ENCODE data around the gene COLEC12. TPM values are rescaled to one million over a fixed set of nuclear protein-coding genes. Genes with fewer than 3 reads are reported as not detected.

COLEC12 gene
- total RNA-seq, 2 donors from 2014 or later, result 23.0 to 54.9 TPM

DNA sequence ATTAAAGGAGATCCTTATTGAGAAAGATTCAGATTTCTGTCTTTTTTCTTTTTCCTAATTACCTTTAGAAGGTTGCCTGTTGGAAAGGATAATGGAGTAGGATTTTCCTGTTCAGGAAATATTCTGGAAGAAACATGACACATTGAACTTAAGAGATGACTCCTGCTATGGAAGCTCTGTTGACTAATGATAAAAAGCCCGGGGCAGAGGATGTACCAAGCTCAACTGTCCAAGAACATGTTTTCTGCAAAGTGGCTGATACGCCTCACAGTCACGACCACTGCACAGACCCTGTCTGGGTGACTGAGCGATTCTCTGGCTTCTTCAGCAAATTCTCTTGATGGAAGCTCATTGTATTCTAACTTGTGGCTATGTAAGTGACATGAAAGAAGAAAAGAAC, 146.5 kb downstream of the COLEC12 start:
- intact Hi-C loops (cut with DNase I), result no loop called here
- DNase-seq (ENCODE audit: low spot score), result no peak

- no peak for DNase-seq (ENCODE audit: low spot score)
- intact Hi-C loops (cut with DNase I), result no loop called here
Measured at GRCh38 chr18:352438-352837, 148.1 kb downstream of the COLEC12 start.

DNA sequence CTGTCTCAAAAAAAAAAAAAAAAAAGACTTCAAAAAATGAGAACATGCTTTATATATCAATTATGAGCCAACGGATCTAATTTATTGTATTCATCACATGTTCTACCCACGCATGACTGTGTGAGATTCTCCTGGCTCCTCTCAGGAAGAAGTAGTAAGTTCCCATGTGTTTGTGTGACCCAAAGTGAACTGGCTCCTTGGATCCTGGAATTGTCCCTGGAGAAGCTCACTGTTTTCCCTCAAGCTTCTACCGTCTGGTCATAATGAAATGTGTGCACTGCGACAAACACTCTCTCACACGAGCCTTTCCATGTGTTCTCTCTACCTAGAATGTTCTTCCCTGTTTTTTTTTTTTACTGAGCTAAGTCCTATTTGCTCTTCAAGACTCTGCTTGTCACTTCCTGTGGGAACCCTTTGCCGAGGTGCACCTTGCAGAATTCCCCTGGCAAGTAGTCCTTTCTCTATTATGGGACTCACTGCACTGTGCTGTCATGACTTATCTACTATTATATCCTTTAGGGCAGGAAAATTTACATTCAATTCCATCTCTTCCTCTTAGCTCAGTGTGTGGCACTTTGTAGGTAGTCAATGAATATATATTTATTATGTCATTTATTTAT, 149.4 kb downstream of the COLEC12 start:
- intact Hi-C loops (cut with DNase I), result no loop called here

DNA sequence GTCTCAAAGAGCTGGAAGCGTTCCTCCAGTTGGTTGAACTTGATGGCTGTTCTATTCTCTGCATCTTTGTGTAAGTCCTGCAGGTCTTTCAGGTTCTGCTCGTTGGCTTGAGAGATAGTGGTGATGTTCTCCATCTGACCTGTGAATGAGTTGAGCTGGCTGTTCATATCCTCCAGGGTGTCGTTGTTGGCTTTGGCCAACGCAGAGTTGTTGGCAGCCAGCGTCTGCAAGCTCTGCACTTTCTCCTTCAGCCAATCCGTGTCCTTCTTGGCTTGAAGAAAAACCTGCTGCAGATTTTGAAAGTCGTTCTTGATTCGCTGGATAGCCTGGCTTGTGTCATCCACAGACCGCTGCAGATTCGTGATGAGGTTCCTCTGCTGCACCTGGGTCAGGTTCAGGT, 153.9 kb downstream of the COLEC12 start:
- intact Hi-C loops (cut with DNase I), result no loop called here
- no peak for DNase-seq (ENCODE audit: low spot score)

More for the DNA sequence above, 149.4 kb downstream of the COLEC12 start:
- no peak for DNase-seq (ENCODE audit: low spot score)

- DNase-seq (ENCODE audit: low spot score), result no peak
- intact Hi-C loops (cut with DNase I), result no loop called here
Measured at GRCh38 chr18:341102-341501, 159.4 kb downstream of the COLEC12 start.

DNA sequence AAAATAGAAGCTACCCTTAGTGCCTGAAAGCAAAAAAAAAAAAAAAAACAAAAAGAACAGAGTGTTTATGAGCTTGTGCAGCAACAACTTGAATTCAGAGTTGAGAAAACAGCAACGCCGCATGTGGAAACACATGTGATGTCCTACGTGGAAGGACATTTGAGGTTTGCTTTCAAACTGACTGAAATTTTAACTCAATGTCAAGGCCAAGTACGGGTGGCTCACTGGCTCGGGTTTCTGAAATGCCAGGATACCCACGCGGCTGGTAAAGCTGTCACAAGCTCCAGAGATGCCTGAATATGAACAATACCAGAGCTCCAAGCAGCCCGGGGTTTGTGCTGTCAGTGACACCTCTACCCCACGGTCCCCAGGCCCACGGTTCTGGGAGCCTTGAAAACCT, 160.5 kb downstream of the COLEC12 start:
- intact Hi-C loops (cut with DNase I), result no loop called here
- no peak for DNase-seq (ENCODE audit: low spot score)

GRCh38 chr18:339200-339599, 161.3 kb downstream of the COLEC12 start:
- DNase-seq (ENCODE audit: low spot score), result no peak
- intact Hi-C loops (cut with DNase I), result no loop called here

DNA sequence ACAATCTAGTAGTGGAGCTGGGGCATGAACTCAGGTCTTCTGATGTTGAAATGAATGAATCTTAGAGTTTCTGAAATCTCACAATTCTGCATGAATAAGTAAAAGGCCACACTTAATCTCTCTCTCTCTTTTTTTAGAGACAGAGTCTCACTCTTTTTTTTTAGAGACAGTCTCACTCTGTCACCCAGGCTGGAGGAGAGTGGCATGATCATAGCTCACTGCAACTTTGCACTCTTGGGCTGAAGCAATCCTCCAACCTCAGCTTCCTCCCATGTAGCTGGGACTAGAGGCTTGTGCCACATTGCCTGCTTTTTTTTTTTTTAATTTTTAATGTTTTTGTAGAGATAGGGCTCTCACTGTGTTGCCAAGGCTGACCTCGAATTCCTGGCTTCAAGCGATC, 163.8 kb downstream of the COLEC12 start:
- intact Hi-C loops (cut with DNase I), result no loop called here
- no peak for DNase-seq (ENCODE audit: low spot score)

DNA sequence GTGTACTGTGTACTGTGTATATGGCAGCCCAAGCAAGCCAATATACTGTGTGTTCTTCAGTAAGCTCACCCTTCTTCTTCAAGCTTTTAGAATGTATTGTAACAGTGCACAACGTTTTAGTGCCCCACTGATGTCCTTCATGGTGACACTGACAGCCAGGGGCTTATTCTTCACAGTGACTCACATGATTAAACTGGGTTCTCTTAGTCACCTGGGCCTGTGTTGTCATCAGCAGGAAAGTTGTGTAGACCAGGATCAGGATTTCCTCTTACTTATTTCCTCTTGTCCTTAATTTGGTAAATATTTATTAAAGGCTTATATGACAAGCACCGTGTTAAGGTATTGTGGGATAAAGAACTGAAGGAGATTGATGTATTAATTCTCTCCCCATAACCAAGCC, 164.8 kb downstream of the COLEC12 start:
- intact Hi-C loops (cut with DNase I), result no loop called here
- DNase-seq (ENCODE audit: low spot score), result no peak

DNA sequence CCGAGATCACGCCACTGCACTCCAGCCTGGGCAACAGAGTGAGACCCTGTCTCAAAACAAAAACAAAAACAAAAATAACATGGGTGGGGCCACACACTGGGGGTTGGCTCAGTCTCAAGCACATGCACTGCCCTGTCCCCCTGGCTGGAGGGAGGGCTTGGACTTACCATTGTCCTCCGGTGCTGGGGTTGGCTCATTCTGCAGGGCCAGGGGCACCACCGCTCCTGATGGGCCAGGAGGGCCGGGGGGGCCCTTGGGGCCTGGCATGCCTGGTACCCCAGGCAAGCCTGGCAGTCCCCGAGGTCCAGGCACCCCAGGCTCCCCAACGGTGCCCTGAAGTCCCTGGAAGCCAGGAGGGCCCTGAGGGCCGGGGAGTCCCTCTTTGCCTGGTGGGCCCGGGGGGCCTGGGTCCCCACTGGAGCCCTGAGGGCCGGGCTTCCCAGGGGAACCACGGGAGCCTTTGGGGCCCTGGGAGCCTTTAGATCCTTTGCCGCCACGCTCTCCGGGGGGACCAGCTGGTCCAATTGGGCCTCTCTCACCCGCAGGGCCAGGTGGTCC, 165.8 kb downstream of the COLEC12 start:
- intact Hi-C loops (cut with DNase I), result no loop called here
- no peak for DNase-seq (ENCODE audit: low spot score)

GRCh38 chr18:332721-333510, 167.6 kb downstream of the COLEC12 start:
- intact Hi-C loops (cut with DNase I), result no loop called here
- DNase-seq (ENCODE audit: low spot score), result no peak

GRCh38 chr18:332007-332406, 168.5 kb downstream of the COLEC12 start:
- DNase-seq (ENCODE audit: low spot score), result no peak
- intact Hi-C loops (cut with DNase I), result no loop called here

DNA sequence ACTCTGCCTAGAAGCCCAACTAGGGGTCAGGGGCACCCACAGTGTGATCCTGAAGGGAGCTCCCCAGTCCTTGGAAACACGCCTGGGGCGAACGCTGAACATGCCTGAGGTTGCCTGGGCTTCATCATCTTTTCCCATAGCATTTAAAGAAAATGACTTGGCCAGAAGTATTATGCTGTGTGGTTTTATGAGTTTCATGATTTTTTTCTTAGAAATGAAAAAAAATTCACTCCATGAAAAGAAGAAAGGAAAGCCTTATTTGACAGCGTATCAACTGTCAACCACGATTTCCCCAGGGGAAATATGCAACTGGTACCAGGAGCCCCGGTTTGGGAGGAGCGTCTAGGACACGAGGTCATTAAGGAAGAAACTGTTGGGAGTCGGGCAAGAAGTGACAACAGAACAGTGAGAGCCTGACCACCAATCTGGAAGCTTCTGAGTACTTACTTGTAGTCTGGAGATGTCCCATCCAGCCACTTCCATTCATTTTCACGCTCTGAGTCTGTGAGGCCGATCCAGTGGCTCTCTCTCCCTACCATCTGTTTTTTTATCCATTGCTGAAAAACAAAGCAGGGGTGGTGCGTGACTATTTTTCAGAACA, 169.2 kb downstream of the COLEC12 start:
- no peak for DNase-seq (ENCODE audit: low spot score)
- intact Hi-C loops (cut with DNase I), result no loop called here

DNA sequence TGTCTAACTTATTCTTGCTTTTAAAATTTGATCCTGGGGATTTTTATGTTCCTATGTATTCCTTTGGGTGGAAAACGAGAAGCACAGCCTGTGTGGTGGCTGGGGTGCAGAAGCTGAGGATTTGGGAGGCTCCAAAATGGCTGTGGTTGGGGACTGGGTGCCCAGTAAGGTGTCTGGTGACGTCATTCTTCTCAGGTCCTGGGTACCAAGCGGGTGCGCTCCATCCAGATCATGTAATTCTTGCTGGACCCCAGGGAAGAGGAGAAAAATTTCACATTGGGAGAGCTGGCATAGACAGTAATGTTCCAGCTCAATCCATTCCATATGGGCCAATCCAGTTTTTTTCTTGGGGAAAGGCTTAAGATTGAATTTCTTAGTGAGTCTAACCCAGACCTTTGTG, 171.6 kb downstream of the COLEC12 start:
- intact Hi-C loops (cut with DNase I), result no loop called here
- DNase-seq (ENCODE audit: low spot score), result no peak

- intact Hi-C loops (cut with DNase I), result no loop called here
Measured at GRCh38 chr18:326846-327245, 173.7 kb downstream of the COLEC12 start.

DNA sequence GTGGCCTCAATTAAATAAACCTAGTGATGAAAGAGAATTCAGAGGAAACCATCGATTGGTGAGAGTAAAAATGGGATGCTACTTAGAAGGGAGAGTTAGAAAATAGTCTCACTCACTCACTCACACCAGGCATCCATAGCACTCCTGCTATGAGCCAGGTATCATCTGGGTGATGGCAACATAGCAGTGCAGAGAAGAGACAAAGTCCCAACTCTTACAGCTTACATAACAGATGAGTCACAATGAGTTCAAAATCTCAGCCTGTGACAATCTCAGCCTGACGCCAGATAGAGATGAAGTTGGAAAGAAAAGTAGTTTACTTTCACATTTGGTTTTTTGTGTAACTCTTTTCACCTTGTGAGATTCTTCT, 177.3 kb downstream of the COLEC12 start:
- intact Hi-C loops (cut with DNase I), result no loop called here
- DNase-seq (ENCODE audit: low spot score), result no peak

More at GRCh38 chr18:326846-327245, 173.7 kb downstream of the COLEC12 start:
- DNase-seq (ENCODE audit: low spot score), result no peak

- DNase-seq (ENCODE audit: low spot score), result no peak
- intact Hi-C loops (cut with DNase I), result no loop called here
Measured at GRCh38 chr18:321865-322467, 178.5 kb downstream of the COLEC12 start.

GRCh38 chr18:320155-320554, 180.3 kb downstream of the COLEC12 start:
- intact Hi-C loops (cut with DNase I), result no loop called here
- no peak for DNase-seq (ENCODE audit: low spot score)

DNA sequence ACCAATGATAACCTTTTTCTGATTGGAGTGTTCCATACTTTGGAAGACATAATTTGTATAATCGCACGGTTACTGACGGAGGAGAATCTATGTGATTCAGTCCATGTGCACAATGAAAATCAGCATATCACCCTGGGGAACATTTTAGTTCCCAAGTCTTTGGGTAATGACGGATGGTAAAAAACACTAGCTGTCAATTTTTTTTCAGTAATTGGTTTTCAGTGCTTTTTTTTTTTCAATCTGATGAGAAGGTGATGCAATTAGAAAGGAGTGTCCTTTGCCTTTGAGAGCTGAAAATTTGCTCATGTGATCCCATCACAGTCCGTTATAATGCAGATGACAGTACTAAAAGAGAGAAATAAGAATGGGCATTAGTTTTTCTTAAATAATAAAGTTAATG, 180.8 kb downstream of the COLEC12 start:
- intact Hi-C loops (cut with DNase I), result no loop called here

DNA sequence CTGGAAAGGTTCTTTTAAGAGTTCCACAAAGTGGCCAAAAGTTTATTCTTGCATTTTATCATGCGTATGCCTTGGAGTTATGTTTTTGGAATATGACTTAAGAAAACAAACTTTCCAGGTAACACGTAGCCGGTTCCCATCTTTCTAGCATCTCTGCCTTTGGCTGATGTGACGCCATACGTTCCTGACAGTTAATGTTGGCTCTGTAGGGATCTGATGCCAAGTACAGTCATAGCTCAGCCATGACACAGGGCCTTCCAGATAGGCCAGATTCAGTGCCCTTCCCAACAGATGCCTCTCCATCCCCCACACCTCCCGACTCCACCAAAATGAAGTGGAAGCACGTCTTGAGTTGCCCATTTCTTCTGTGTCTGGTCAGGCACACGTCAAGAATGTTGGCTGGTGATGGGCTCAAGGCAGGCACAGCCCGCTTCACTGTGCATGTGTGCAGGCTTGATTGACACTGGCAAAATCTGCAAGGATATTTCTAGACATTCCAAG, 181.7 kb downstream of the COLEC12 start:
- intact Hi-C loops (cut with DNase I), result no loop called here
- no peak for DNase-seq (ENCODE audit: low spot score)

More for the DNA sequence above, 180.8 kb downstream of the COLEC12 start:
- no peak for DNase-seq (ENCODE audit: low spot score)

All from posterior vena cava (tissue), 2 donors.